H9 (cell line): ENCODE measurements around the gene MRM2. TPM values are rescaled to one million over a fixed set of nuclear protein-coding genes. Genes with fewer than 3 reads are reported as not detected.

Source experiments
- DNase-seq: peaks from one replicate; pipeline ENCODE4 v3.0.0-alpha.2; 2017
- H2AFZ ChIP-seq: one replicate; pipeline ENCODE4 v1.6.1; 2013; ENCODE audit warnings: mild to moderate bottlenecking, low read length, control low read depth, moderate library complexity
- H2AK5ac ChIP-seq: 2 replicates; pipeline ENCODE4 v1.6.1; 2013; ENCODE audit warnings: low read length, control low read depth, mixed read lengths; ENCODE audit not compliant: insufficient read length
- H2BK120ac ChIP-seq: one replicate; pipeline ENCODE4 v1.6.1; 2013; ENCODE audit warnings: low read depth, mild to moderate bottlenecking, low read length, control low read depth, inconsistent platforms; ENCODE audit not compliant: poor library complexity, severe bottlenecking
- H2BK12ac ChIP-seq: 2 replicates; pipeline ENCODE4 v1.6.1; 2013; ENCODE audit warnings: low read length, control low read depth, mixed read lengths, low read depth; ENCODE audit not compliant: insufficient read length
- H2BK15ac ChIP-seq: 2 replicates; pipeline ENCODE4 v1.6.1; 2013; ENCODE audit warnings: low read depth, low read length, control low read depth
- H2BK20ac ChIP-seq: one replicate; pipeline ENCODE4 v1.6.1; 2013; ENCODE audit warnings: low read depth, mild to moderate bottlenecking, low read length, control low read depth, inconsistent platforms; ENCODE audit not compliant: poor library complexity, severe bottlenecking
- H2BK5ac ChIP-seq: 2 replicates; pipeline ENCODE4 v1.6.1; 2013; ENCODE audit warnings: low read length, control low read depth, mixed read lengths; ENCODE audit not compliant: insufficient read length
- H3K14ac ChIP-seq: 2 replicates; pipeline ENCODE4 v1.6.1; 2013; ENCODE audit warnings: low read length, control low read depth; ENCODE audit not compliant: insufficient read depth
- H3K18ac ChIP-seq: 2 replicates; pipeline ENCODE4 v1.6.1; 2013; ENCODE audit warnings: low read depth, mild to moderate bottlenecking, mixed read lengths, low read length, control low read depth; ENCODE audit not compliant: insufficient read length
- H3K23ac ChIP-seq: 2 replicates; pipeline ENCODE4 v1.6.1; 2013; ENCODE audit warnings: low read length, control low read depth, mixed read lengths, low read depth; ENCODE audit not compliant: insufficient read length
- H3K23me2 ChIP-seq: 2 replicates; pipeline ENCODE4 v1.6.1; 2013; ENCODE audit warnings: low read depth, mild to moderate bottlenecking, mixed read lengths, low read length, control low read depth; ENCODE audit not compliant: insufficient read length, poor library complexity, severe bottlenecking
- H3K27ac ChIP-seq: 2 replicates; pipeline ENCODE4 v1.5.1; 2013; ENCODE audit warnings: low read length, control low read depth, mixed read lengths, low read depth; ENCODE audit not compliant: insufficient read length
- H3K27me3 ChIP-seq: 2 replicates; pipeline ENCODE4 v1.6.1; 2013; ENCODE audit warnings: low read length, control low read depth, inconsistent platforms; ENCODE audit not compliant: insufficient read depth
- H3K4ac ChIP-seq: 2 replicates; pipeline ENCODE4 v1.6.1; 2013; ENCODE audit warnings: low read depth, mild to moderate bottlenecking, control low read depth, inconsistent platforms, low read length, moderate library complexity
- H3K4me1 ChIP-seq: 2 replicates; pipeline ENCODE4 v1.6.1; 2013; ENCODE audit warnings: low read length, control low read depth, inconsistent platforms; ENCODE audit not compliant: insufficient read depth
- H3K4me2 ChIP-seq: 2 replicates; pipeline ENCODE4 v1.6.1; 2013; ENCODE audit warnings: low read length, control low read depth, mixed read lengths; ENCODE audit not compliant: insufficient read length, insufficient read depth
- H3K56ac ChIP-seq: 2 replicates; pipeline ENCODE4 v1.6.1; 2013; ENCODE audit warnings: low read depth, mild to moderate bottlenecking, mixed read lengths, low read length, control low read depth; ENCODE audit not compliant: insufficient read length
- H3K79me1 ChIP-seq: 2 replicates; pipeline ENCODE4 v1.6.1; 2013; ENCODE audit warnings: low read depth, mild to moderate bottlenecking, moderate library complexity, low read length, control low read depth, inconsistent platforms; ENCODE audit not compliant: insufficient read depth, poor library complexity, severe bottlenecking
- H3K79me2 ChIP-seq: 2 replicates; pipeline ENCODE4 v1.6.1; 2013; ENCODE audit warnings: low read length, control low read depth, inconsistent platforms; ENCODE audit not compliant: insufficient read depth
- H3K9ac ChIP-seq: 2 replicates; pipeline ENCODE4 v1.6.1; 2013; ENCODE audit warnings: low read length, control low read depth, mixed read lengths; ENCODE audit not compliant: insufficient read length; ENCODE audit errors: extremely low read depth
- H3K9me3 ChIP-seq: one replicate; pipeline ENCODE4 v1.6.1; 2013; ENCODE audit warnings: low read depth, low read length, inconsistent platforms; ENCODE audit not compliant: control insufficient read depth
- H3T11ph ChIP-seq: one replicate; pipeline ENCODE4 v1.6.1; 2013; ENCODE audit warnings: mild to moderate bottlenecking, low read length, control low read depth, inconsistent platforms
- H4K20me1 ChIP-seq: one replicate; pipeline ENCODE4 v1.6.1; 2013; ENCODE audit not compliant: control insufficient read depth, insufficient read length, insufficient read depth
- H4K5ac ChIP-seq: 2 replicates; pipeline ENCODE4 v1.6.1; 2013; ENCODE audit warnings: low read depth, mild to moderate bottlenecking, mixed read lengths, low read length, control low read depth; ENCODE audit not compliant: insufficient read length
- H4K8ac ChIP-seq: replicated peaks from 2 replicates; pipeline ENCODE4 v1.6.1; 2013; ENCODE audit warnings: low read length, control low read depth, mixed read lengths, low read depth; ENCODE audit not compliant: insufficient read length
- H4K91ac ChIP-seq: 2 replicates; pipeline ENCODE4 v1.6.1; 2013; ENCODE audit warnings: low read depth, mild to moderate bottlenecking, moderate library complexity, mixed read lengths, low read length, control low read depth; ENCODE audit not compliant: insufficient read length
- H3K27ac Mint-ChIP-seq, 3 experiments: 2 replicates in 2 of 3; 3 replicates in 1 of 3; pipeline ENCODE4 v1.8.0; 2020 to 2021; ENCODE audit warnings: mixed read lengths in 3 of 3, mild to moderate bottlenecking in 1 of 3, moderate library complexity in 1 of 3
- H3K27me3 Mint-ChIP-seq: 2 replicates; pipeline ENCODE4 v1.8.0; 2021; ENCODE audit warnings: low read depth, mild to moderate bottlenecking, moderate library complexity, mixed read lengths
- H3K36me3 Mint-ChIP-seq, 3 experiments: 2 replicates in 2 of 3; 3 replicates in 1 of 3; pipeline ENCODE4 v1.8.0; 2020 to 2021; ENCODE audit warnings: low read depth in 3 of 3, mixed read lengths in 3 of 3; ENCODE audit not compliant: insufficient read depth in 1 of 3
- H3K4me1 Mint-ChIP-seq, 2 experiments: 2 replicates each; pipeline ENCODE4 v1.8.0; 2020; ENCODE audit warnings: mixed read lengths in 2 of 2
- H3K4me3 Mint-ChIP-seq, 2 experiments: 2 replicates in 1 of 2; 3 replicates in 1 of 2; pipeline ENCODE4 v1.8.0; 2020 to 2021; ENCODE audit warnings: mild to moderate bottlenecking in 2 of 2, mixed read lengths in 2 of 2, moderate library complexity in 1 of 2
- H3K9me3 Mint-ChIP-seq, 2 experiments: 2 replicates in 1 of 2; 3 replicates in 1 of 2; pipeline ENCODE4 v1.8.0; 2020; ENCODE audit warnings: mild to moderate bottlenecking in 2 of 2, mixed read lengths in 2 of 2, moderate library complexity in 1 of 2
- WGBS: extraction: QIAGEN DNeasy Blood & Tissue Kit; methylation state at CpG from one replicate; pipeline ENCODE4 v1.1.7; 2013; ENCODE audit warnings: missing lambda C conversion rate, low lambda C conversion rate, mixed read lengths; ENCODE audit not compliant: insufficient read length; ENCODE audit errors: extremely low coverage; 5-methylcytosine and 5-hydroxymethylcytosine counted together
- total RNA-seq: library from RNA; stranded (reverse); gene quantifications from 2 replicates; pipeline ENCODE4 v1.2.1, GENCODE V29; 2021
- TF ChIP-seq, protein P1 (sequence below): fragments of 200-600 bp; sonication (generic); conservative IDR thresholded peaks from 3 replicates; pipeline ENCODE4 v1.8.0; 2021; ENCODE audit warnings: antibody characterized with exemption, mild to moderate bottlenecking

The MRM2 gene
- total RNA-seq, 1 experiment from 2014 or later, result 59.0 TPM

DNA sequence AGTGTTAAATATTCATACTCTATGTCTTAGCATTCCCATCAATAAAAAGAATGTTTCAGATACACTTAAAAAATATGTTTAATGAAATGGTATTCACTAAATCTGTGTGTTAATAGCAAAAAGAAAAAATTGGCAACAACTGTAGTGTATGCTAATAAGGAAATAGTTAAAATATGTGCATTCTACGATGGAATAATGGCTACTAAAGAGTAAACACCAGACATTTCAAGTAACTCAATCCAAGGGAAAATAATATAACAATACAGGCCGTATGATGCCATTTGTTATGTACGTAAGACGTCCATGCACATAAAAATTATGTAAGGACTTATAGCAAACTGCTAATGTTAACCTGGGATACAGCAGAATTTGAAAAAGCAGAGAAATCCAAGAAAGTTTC lies 55.8 kb downstream of the MRM2 start:
- H3K4me2 ChIP-seq, result no peak overlapping the region
- no peak overlapping the region for H4K91ac ChIP-seq
- H3K9ac ChIP-seq, result no peak overlapping the region
- H3K18ac ChIP-seq, result no peak overlapping the region
- no peak overlapping the region for H3K23ac ChIP-seq
- no peaks in the 10 kb centered on the region for H3K23me2 ChIP-seq
- no peak overlapping the region for H4K5ac ChIP-seq
- Mint-ChIP-seq H3K4me1 (no peaks in the 10 kb centered on the region), H3K27ac (no peak overlapping the region), H3K36me3 (peaks cover 39 to 58% (median 48%) of the 10 kb centered on the region in 3 experiments), H3K4me3 (no peak overlapping the region), H3K27me3 (no peaks in the 10 kb centered on the region), H3K9me3 (peaks cover 8 to 15% of the 10 kb centered on the region in 2 experiments; a peak in 4 of 5 replicates)
- no peak overlapping the region for H2BK120ac ChIP-seq
- H3K14ac ChIP-seq, result no peak overlapping the region
- no peaks in the 10 kb centered on the region for H3K4me1 ChIP-seq
- no peaks in the 10 kb centered on the region for H3K9me3 ChIP-seq
- no peak overlapping the region for H2BK5ac ChIP-seq
- TF ChIP-seq, protein P1, sequence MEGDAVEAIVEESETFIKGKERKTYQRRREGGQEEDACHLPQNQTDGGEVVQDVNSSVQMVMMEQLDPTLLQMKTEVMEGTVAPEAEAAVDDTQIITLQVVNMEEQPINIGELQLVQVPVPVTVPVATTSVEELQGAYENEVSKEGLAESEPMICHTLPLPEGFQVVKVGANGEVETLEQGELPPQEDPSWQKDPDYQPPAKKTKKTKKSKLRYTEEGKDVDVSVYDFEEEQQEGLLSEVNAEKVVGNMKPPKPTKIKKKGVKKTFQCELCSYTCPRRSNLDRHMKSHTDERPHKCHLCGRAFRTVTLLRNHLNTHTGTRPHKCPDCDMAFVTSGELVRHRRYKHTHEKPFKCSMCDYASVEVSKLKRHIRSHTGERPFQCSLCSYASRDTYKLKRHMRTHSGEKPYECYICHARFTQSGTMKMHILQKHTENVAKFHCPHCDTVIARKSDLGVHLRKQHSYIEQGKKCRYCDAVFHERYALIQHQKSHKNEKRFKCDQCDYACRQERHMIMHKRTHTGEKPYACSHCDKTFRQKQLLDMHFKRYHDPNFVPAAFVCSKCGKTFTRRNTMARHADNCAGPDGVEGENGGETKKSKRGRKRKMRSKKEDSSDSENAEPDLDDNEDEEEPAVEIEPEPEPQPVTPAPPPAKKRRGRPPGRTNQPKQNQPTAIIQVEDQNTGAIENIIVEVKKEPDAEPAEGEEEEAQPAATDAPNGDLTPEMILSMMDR, result no peak
- no peak overlapping the region for H2BK20ac ChIP-seq
- no peak overlapping the region for H3T11ph ChIP-seq
- no peaks in the 10 kb centered on the region for H4K20me1 ChIP-seq
- no peak overlapping the region for H2BK15ac ChIP-seq
- no peak overlapping the region for H4K8ac ChIP-seq
- no peak overlapping the region for H2AK5ac ChIP-seq
- H3K56ac ChIP-seq, result no peak overlapping the region
- H2AFZ ChIP-seq, result no peak overlapping the region
- H2BK12ac ChIP-seq, result no peak overlapping the region
- WGBS, result no CpG with 5 or more reads among the region's 4 CpGs
- no peaks in the 10 kb centered on the region for H3K27me3 ChIP-seq
- H3K79me2 ChIP-seq, result no peaks in the 10 kb centered on the region
- H3K4ac ChIP-seq, result no peak overlapping the region
- H3K27ac ChIP-seq, result no peak overlapping the region
- DNase-seq, result no peak
- H3K79me1 ChIP-seq, result no peaks in the 10 kb centered on the region
